ENCODE data around the gene VAPA.

Gene VAPA

GRCh38 chr18:9922592-9923311 is 8.9 kb downstream of the VAPA start:
- no peak overlapping the region for H4K91ac ChIP-seq (ENCODE audit: low read depth, low read length, poor library complexity)
- no peak overlapping the region for H3K14ac ChIP-seq (ENCODE audit: low read length)
- H3K36me3 ChIP-seq (replicated peaks in 1 of 2; ENCODE audit: control insufficient read depth in 2 of 2, insufficient read depth in 2 of 2, low read length in 2 of 2), result peaks cover 0 to 10% of the 10 kb centered on the region in 2 donors
- no peak overlapping the region for H2AK5ac ChIP-seq (ENCODE audit: low read depth, low read length)
- H3K4ac ChIP-seq (ENCODE audit: low read length), result no peak overlapping the region
- H3K4me2 ChIP-seq (ENCODE audit: insufficient read depth, low read length, poor library complexity, severe bottlenecking), result no peak overlapping the region
- H2BK5ac ChIP-seq (ENCODE audit: low read length), result no peak overlapping the region
- no peak overlapping the region for H3K4me3 ChIP-seq (ENCODE audit: low read length in 2 of 2)
- no peak overlapping the region for H2BK120ac ChIP-seq (ENCODE audit: low read depth, low read length)
- H3K79me1 ChIP-seq (ENCODE audit: low read depth, low read length), result peaks cover 5% of the 10 kb centered on the region
- H3K27ac ChIP-seq (replicated peaks; ENCODE audit: low read length), result no peak overlapping the region
- H3K18ac ChIP-seq (ENCODE audit: low read length), result no peak overlapping the region
- no peak overlapping the region for H3K23ac ChIP-seq (ENCODE audit: low read depth, low read length, poor library complexity)
- DNase-seq (ENCODE audit: low spot score), result no peak
- no peak overlapping the region for H2BK15ac ChIP-seq (ENCODE audit: low read length)
- H4K8ac ChIP-seq (ENCODE audit: low read depth, low read length), result no peak overlapping the region
- WGBS, 2 donors (ENCODE audit: extremely low coverage in 2 of 2, insufficient read length in 2 of 2, insufficient replicate concordance in 1 of 2), result 100% methylated on average over 2 of the region's 4 CpGs; no CpG with 5 or more reads in 1 of the 2 donors
- no peak overlapping the region for H3K9ac ChIP-seq (ENCODE audit: low read depth, low read length, poor library complexity)
- peaks cover 3 to 11% of the 10 kb centered on the region in 2 donors for H3K4me1 ChIP-seq (ENCODE audit: control insufficient read depth in 2 of 2, insufficient read depth in 1 of 2, low read depth in 1 of 2, low read length in 2 of 2)
- H2BK12ac ChIP-seq (ENCODE audit: low read length), result no peak overlapping the region
- H2AFZ ChIP-seq (ENCODE audit: low read length), result no peak overlapping the region
- H3K9me3 ChIP-seq (replicated peaks in 1 of 2; ENCODE audit: control insufficient read depth in 2 of 2, insufficient read depth in 1 of 2, low read depth in 1 of 2, low read length in 2 of 2), result no peaks in the 10 kb centered on the region
- H3K27me3 ChIP-seq (ENCODE audit: control insufficient read depth in 3 of 3, insufficient read depth in 3 of 3, low read depth in 1 of 3, low read length in 3 of 3), result no peaks in the 10 kb centered on the region

GRCh38 chr18:9924371-9924943 is 10.6 kb downstream of the VAPA start:
- H2BK5ac ChIP-seq (ENCODE audit: low read length), result no peak overlapping the region
- no peak overlapping the region for H2BK15ac ChIP-seq (ENCODE audit: low read length)
- WGBS, 2 donors (ENCODE audit: extremely low coverage in 2 of 2, insufficient read length in 2 of 2, insufficient replicate concordance in 1 of 2), result no CpG with 5 or more reads among the region's 4 CpGs

GRCh38 chr18:9925369-9925768 is 11.6 kb downstream of the VAPA start:
- Histone ChIP-seq H2BK5ac (ENCODE audit: low read length) (no peak overlapping the region), H3K79me1 (ENCODE audit: low read depth, low read length) (no peaks in the 10 kb centered on the region), H3K4ac (ENCODE audit: low read length) (no peak overlapping the region), H4K8ac (ENCODE audit: low read depth, low read length) (no peak overlapping the region), H4K91ac (ENCODE audit: low read depth, low read length, poor library complexity) (no peak overlapping the region), H3K27me3 (ENCODE audit: control insufficient read depth in 3 of 3, insufficient read depth in 3 of 3, low read depth in 1 of 3, low read length in 3 of 3) (no peaks in the 10 kb centered on the region), H2BK12ac (ENCODE audit: low read length) (no peak overlapping the region), H3K4me2 (ENCODE audit: insufficient read depth, low read length, poor library complexity, severe bottlenecking) (no peak overlapping the region), H3K27ac (replicated peaks; ENCODE audit: low read length) (no peak overlapping the region), H2BK15ac (ENCODE audit: low read length) (no peak overlapping the region), H3K23ac (ENCODE audit: low read depth, low read length, poor library complexity) (no peak overlapping the region), H3K36me3 (replicated peaks in 1 of 2; ENCODE audit: control insufficient read depth in 2 of 2, insufficient read depth in 2 of 2, low read length in 2 of 2) (peaks cover 0 to 10% of the 10 kb centered on the region in 2 donors), H2AFZ (ENCODE audit: low read length) (no peak overlapping the region), H3K9me3 (replicated peaks in 1 of 2; ENCODE audit: control insufficient read depth in 2 of 2, insufficient read depth in 1 of 2, low read depth in 1 of 2, low read length in 2 of 2) (no peaks in the 10 kb centered on the region), H3K4me1 (ENCODE audit: control insufficient read depth in 2 of 2, insufficient read depth in 1 of 2, low read depth in 1 of 2, low read length in 2 of 2) (peaks cover 3 to 9% of the 10 kb centered on the region in 2 donors), H2BK120ac (ENCODE audit: low read depth, low read length) (no peak overlapping the region), H3K9ac (ENCODE audit: low read depth, low read length, poor library complexity) (no peak overlapping the region), H3K14ac (ENCODE audit: low read length) (no peak overlapping the region), H2AK5ac (ENCODE audit: low read depth, low read length) (no peak overlapping the region), H3K4me3 (ENCODE audit: low read length in 2 of 2) (no peak overlapping the region), H3K18ac (ENCODE audit: low read length) (no peak overlapping the region)
- DNase-seq (ENCODE audit: low spot score), result no peak
- no CpG with 5 or more reads among the region's 1 CpG for WGBS, 2 donors (ENCODE audit: extremely low coverage in 2 of 2, insufficient read length in 2 of 2, insufficient replicate concordance in 1 of 2)

More at GRCh38 chr18:9924371-9924943, 10.6 kb downstream of the VAPA start:
- Histone ChIP-seq H3K79me1 (ENCODE audit: low read depth, low read length) (peaks cover 4% of the 10 kb centered on the region), H3K4me2 (ENCODE audit: insufficient read depth, low read length, poor library complexity, severe bottlenecking) (no peak overlapping the region), H2BK120ac (ENCODE audit: low read depth, low read length) (no peak overlapping the region), H3K18ac (ENCODE audit: low read length) (no peak overlapping the region), H3K14ac (ENCODE audit: low read length) (no peak overlapping the region), H3K4ac (ENCODE audit: low read length) (no peak overlapping the region), H3K27me3 (ENCODE audit: control insufficient read depth in 3 of 3, insufficient read depth in 3 of 3, low read depth in 1 of 3, low read length in 3 of 3) (no peaks in the 10 kb centered on the region), H2AK5ac (ENCODE audit: low read depth, low read length) (no peak overlapping the region), H3K4me3 (ENCODE audit: low read length in 2 of 2) (no peak overlapping the region), H3K36me3 (replicated peaks in 1 of 2; ENCODE audit: control insufficient read depth in 2 of 2, insufficient read depth in 2 of 2, low read length in 2 of 2) (peaks cover 0 to 10% of the 10 kb centered on the region in 2 donors), H2AFZ (ENCODE audit: low read length) (no peak overlapping the region), H4K8ac (ENCODE audit: low read depth, low read length) (no peak overlapping the region), H3K9me3 (replicated peaks in 1 of 2; ENCODE audit: control insufficient read depth in 2 of 2, insufficient read depth in 1 of 2, low read depth in 1 of 2, low read length in 2 of 2) (no peaks in the 10 kb centered on the region), H3K9ac (ENCODE audit: low read depth, low read length, poor library complexity) (no peak overlapping the region), H3K4me1 (ENCODE audit: control insufficient read depth in 2 of 2, insufficient read depth in 1 of 2, low read depth in 1 of 2, low read length in 2 of 2) (peaks cover 3 to 9% of the 10 kb centered on the region in 2 donors), H3K27ac (replicated peaks; ENCODE audit: low read length) (no peak overlapping the region), H4K91ac (ENCODE audit: low read depth, low read length, poor library complexity) (no peak overlapping the region), H3K23ac (ENCODE audit: low read depth, low read length, poor library complexity) (no peak overlapping the region), H2BK12ac (ENCODE audit: low read length) (no peak overlapping the region)
- no peak for DNase-seq (ENCODE audit: low spot score)

- no peak overlapping the region for H3K23ac ChIP-seq (ENCODE audit: low read depth, low read length, poor library complexity)
- WGBS, 2 donors (ENCODE audit: extremely low coverage in 2 of 2, insufficient read length in 2 of 2, insufficient replicate concordance in 1 of 2), result no CpG with 5 or more reads among the region's 4 CpGs
- no peak overlapping the region for H4K8ac ChIP-seq (ENCODE audit: low read depth, low read length)
- H2AK5ac ChIP-seq (ENCODE audit: low read depth, low read length), result no peak overlapping the region
- H3K9me3 ChIP-seq (replicated peaks in 1 of 2; ENCODE audit: control insufficient read depth in 2 of 2, insufficient read depth in 1 of 2, low read depth in 1 of 2, low read length in 2 of 2), result no peaks in the 10 kb centered on the region
- H2BK120ac ChIP-seq (ENCODE audit: low read depth, low read length), result no peak overlapping the region
- no peaks in the 10 kb centered on the region for H3K27me3 ChIP-seq (ENCODE audit: control insufficient read depth in 3 of 3, insufficient read depth in 3 of 3, low read depth in 1 of 3, low read length in 3 of 3)
- DNase-seq (ENCODE audit: low spot score), result no peak
- no peak overlapping the region for H4K91ac ChIP-seq (ENCODE audit: low read depth, low read length, poor library complexity)
- no peak overlapping the region for H3K14ac ChIP-seq (ENCODE audit: low read length)
- H3K4ac ChIP-seq (ENCODE audit: low read length), result no peak overlapping the region
- H2AFZ ChIP-seq (ENCODE audit: low read length), result no peak overlapping the region
- no peak overlapping the region for H3K18ac ChIP-seq (ENCODE audit: low read length)
- no peak overlapping the region for H2BK12ac ChIP-seq (ENCODE audit: low read length)
- no peak overlapping the region for H3K27ac ChIP-seq (replicated peaks; ENCODE audit: low read length)
- H2BK5ac ChIP-seq (ENCODE audit: low read length), result no peak overlapping the region
- H3K4me3 ChIP-seq (ENCODE audit: low read length in 2 of 2), result no peak overlapping the region
- H2BK15ac ChIP-seq (ENCODE audit: low read length), result no peak overlapping the region
- peaks cover 0 to 10% of the 10 kb centered on the region in 2 donors for H3K36me3 ChIP-seq (replicated peaks in 1 of 2; ENCODE audit: control insufficient read depth in 2 of 2, insufficient read depth in 2 of 2, low read length in 2 of 2)
- H3K4me2 ChIP-seq (ENCODE audit: insufficient read depth, low read length, poor library complexity, severe bottlenecking), result no peak overlapping the region
- H3K79me1 ChIP-seq (ENCODE audit: low read depth, low read length), result no peaks in the 10 kb centered on the region
- no peak overlapping the region for H3K9ac ChIP-seq (ENCODE audit: low read depth, low read length, poor library complexity)
- H3K4me1 ChIP-seq (ENCODE audit: control insufficient read depth in 2 of 2, insufficient read depth in 1 of 2, low read depth in 1 of 2, low read length in 2 of 2), result peaks cover 3 to 9% of the 10 kb centered on the region in 2 donors
Observed at GRCh38 chr18:9925795-9926194, 12.0 kb downstream of the VAPA start.
